ENCODE measurements around the gene ANGPTL4.

- no peak for TF ChIP-seq POLR2A (IDR thresholded peaks at IDR 0.05)
- TF ChIP-seq CTCF (IDR thresholded peaks at IDR 0.05 in 4 of 5, conservative IDR thresholded peaks at IDR 0.05 in 1 of 5) = no peak
Measured at GRCh38 chr19:8322638-8322997, 41.3 kb upstream of the ANGPTL4 start.
